ENCODE measurements around the gene TLN1. TPM values are rescaled to one million over a fixed set of nuclear protein-coding genes. Genes with fewer than 3 reads are reported as not detected.

TLN1 gene
- 93.7 TPM for total RNA-seq

GRCh38 chr9:35732185-35732799 lies at the start of gene TLN1, which contains the start of gene CREB3:
TSS of gene TLN1 (minus strand) at chr9:35732195. CDS start at chr9:35725694, 6,501 bp downstream.
TSS of gene CREB3 (plus strand) at chr9:35732666. CDS start at chr9:35732773, 107 bp downstream.
- peak; percentile 98 for DNase-seq

- DNase-seq, result no peak
Measured at GRCh38 chr9:35781066-35781465, 49.1 kb upstream of the TLN1 start.

- DNase-seq, result no peak
Measured at GRCh38 chr9:35778496-35778895, 46.5 kb upstream of the TLN1 start.

GRCh38 chr9:35776018-35776417 lies 44.0 kb upstream of the TLN1 start:
- no peak for DNase-seq

GRCh38 chr9:35774907-35775635 lies 43.1 kb upstream of the TLN1 start:
- DNase-seq, result no peak

- no peak for DNase-seq
Measured at GRCh38 chr9:35771943-35772342, 39.9 kb upstream of the TLN1 start.

GRCh38 chr9:35771534-35771933 lies 39.5 kb upstream of the TLN1 start:
- no peak for DNase-seq

GRCh38 chr9:35771075-35771433 lies 39.1 kb upstream of the TLN1 start:
- DNase-seq, result no peak

GRCh38 chr9:35769763-35770162 lies 37.8 kb upstream of the TLN1 start:
- no peak for DNase-seq

- DNase-seq, result no peak
Measured at GRCh38 chr9:35767458-35767857, 35.5 kb upstream of the TLN1 start.

GRCh38 chr9:35766997-35767396 lies 35.0 kb upstream of the TLN1 start:
- DNase-seq, result no peak

GRCh38 chr9:35763803-35764202 lies 31.8 kb upstream of the TLN1 start:
- DNase-seq, result no peak

- no peak for DNase-seq
Measured at GRCh38 chr9:35763181-35763580, 31.2 kb upstream of the TLN1 start.

GRCh38 chr9:35760651-35761050 lies 28.7 kb upstream of the TLN1 start:
- no peak for DNase-seq

GRCh38 chr9:35759795-35760194 lies 27.8 kb upstream of the TLN1 start:
- no peak for DNase-seq

GRCh38 chr9:35758475-35759050 lies 26.6 kb upstream of the TLN1 start:
- no peak for DNase-seq

- DNase-seq, result no peak
Measured at GRCh38 chr9:35757892-35758275, 25.9 kb upstream of the TLN1 start.

GRCh38 chr9:35757226-35757891 lies 25.4 kb upstream of the TLN1 start:
- DNase-seq, result peak; percentile 14

GRCh38 chr9:35756275-35757225 lies 24.6 kb upstream of the TLN1 start:
- DNase-seq, result no peak

GRCh38 chr9:35755071-35755470 lies 23.1 kb upstream of the TLN1 start:
- DNase-seq, result no peak

GRCh38 chr9:35754264-35754663 lies 22.3 kb upstream of the TLN1 start, which contains the start of gene MSMP:
TSS of gene MSMP (minus strand) at chr9:35754276. CDS start at chr9:35754129, 147 bp downstream.
- no peak for DNase-seq

GRCh38 chr9:35753466-35753865 lies 21.5 kb upstream of the TLN1 start:
- DNase-seq, result no peak

Data from skin of body (tissue), 2 donors.